IMR-90 (cell line): ENCODE data around the gene PTPN4. TPM values are rescaled to one million over a fixed set of nuclear protein-coding genes. Genes with fewer than 3 reads are reported as not detected.
"Not testable (repeated sequence)": the region's sequence is repeated elsewhere in the genome, so short reads cannot be mapped to it uniquely, and the experiment has no call there.

Experiments used
- ATAC-seq: fragments of 200-7000 bp; cut with Tn5 transposase; 2 replicates; pipeline ENCODE4 v1.9.1; 2020; ENCODE audit warnings: low read depth, mild to moderate bottlenecking, moderate library complexity
- BruUV-seq: library from RNA; stranded (reverse); fragments of 400-500 nt; replicated peaks from 2 replicates; lab custom pipeline; 2021; lab: Mats Ljungman, UMichigan
- CTCF ChIA-PET: fragments of 300-600 bp; formaldehyde crosslinking; extraction: SDS; loops from one replicate; lab custom pipeline; 2021; ENCODE audit warnings: antibody characterized with exemption; lab: Yijun Ruan, JAX
- POLR2A ChIA-PET: fragments of 300-600 bp; sonication (Branson Sonifier 250); formaldehyde crosslinking; loops from one replicate; lab custom pipeline; 2022; ENCODE audit warnings: antibody characterized with exemption; ENCODE audit not compliant: unreplicated experiment; lab: Charles Lee
- DNase-seq: peaks from one replicate; pipeline ENCODE4 v3.0.0; 2013
- H2AFZ ChIP-seq: replicated peaks from 2 replicates; pipeline ENCODE3; 2013; ENCODE audit warnings: low read length, mild to moderate bottlenecking; ENCODE audit not compliant: poor library complexity
- H2AK5ac ChIP-seq: 2 replicates; pipeline ENCODE4 v1.6.1; 2013; ENCODE audit warnings: low read depth, low read length, inconsistent platforms
- H2AK9ac ChIP-seq: replicated peaks from 2 replicates; pipeline ENCODE3; 2013; ENCODE audit warnings: mild to moderate bottlenecking, low read depth, low read length, moderate library complexity; ENCODE audit not compliant: poor library complexity
- H2BK120ac ChIP-seq: 2 replicates; pipeline ENCODE4 v1.6.1; 2013; ENCODE audit warnings: low read depth, low read length, inconsistent platforms
- H2BK15ac ChIP-seq: 3 replicates; pipeline ENCODE4 v1.6.1; 2013; ENCODE audit warnings: low read depth, low read length, inconsistent platforms
- H2BK20ac ChIP-seq: 2 replicates; pipeline ENCODE4 v1.6.1; 2013; ENCODE audit warnings: low read depth, mild to moderate bottlenecking, inconsistent platforms, low read length, moderate library complexity
- H2BK5ac ChIP-seq: 2 replicates; pipeline ENCODE4 v1.6.1; 2013; ENCODE audit warnings: mild to moderate bottlenecking, low read depth, low read length, inconsistent platforms; ENCODE audit not compliant: poor library complexity, severe bottlenecking
- H3K14ac ChIP-seq: replicated peaks from 2 replicates; pipeline ENCODE4 v1.6.1; 2013; ENCODE audit warnings: low read depth, low read length, inconsistent platforms
- H3K18ac ChIP-seq: 2 replicates; pipeline ENCODE4 v1.6.1; 2013; ENCODE audit warnings: low read depth, low read length, control low read depth
- H3K23ac ChIP-seq: 2 replicates; pipeline ENCODE4 v1.6.1; 2013; ENCODE audit warnings: low read depth, low read length, inconsistent platforms
- H3K27ac ChIP-seq: 2 replicates; pipeline ENCODE4 v1.5.1; 2013; ENCODE audit warnings: mild to moderate bottlenecking, control low read depth, low read length; ENCODE audit not compliant: insufficient read depth
- H3K27me3 ChIP-seq: 2 replicates; pipeline ENCODE4 v1.6.1; 2013; ENCODE audit warnings: low read length; ENCODE audit not compliant: control insufficient read depth, insufficient read depth
- H3K36me3 ChIP-seq: 2 replicates; pipeline ENCODE4 v1.6.1; 2013; ENCODE audit warnings: low read length, mixed read lengths; ENCODE audit not compliant: control insufficient read depth, insufficient read depth
- H3K4ac ChIP-seq: 2 replicates; pipeline ENCODE4 v1.6.1; 2013; ENCODE audit warnings: low read depth, low read length, inconsistent platforms
- H3K4me1 ChIP-seq: 2 replicates; pipeline ENCODE4 v1.6.1; 2013; ENCODE audit warnings: low read length, mixed read lengths; ENCODE audit not compliant: control insufficient read depth, insufficient read depth
- H3K4me2 ChIP-seq: 2 replicates; pipeline ENCODE4 v1.6.1; 2013; ENCODE audit warnings: low read depth, mild to moderate bottlenecking, control low read depth, low read length, moderate library complexity
- H3K4me3 ChIP-seq: 2 replicates; pipeline ENCODE4 v1.5.1; 2013; ENCODE audit warnings: low read depth, mild to moderate bottlenecking, control low read depth, low read length, moderate library complexity; ENCODE audit not compliant: insufficient read depth
- H3K56ac ChIP-seq: 2 replicates; pipeline ENCODE4 v1.6.1; 2013; ENCODE audit warnings: low read length, inconsistent platforms; ENCODE audit not compliant: insufficient read depth; ENCODE audit errors: extremely low read depth
- H3K79me1 ChIP-seq, 2 experiments: 2 replicates each; pipeline ENCODE4 v1.6.1; 2013; ENCODE audit warnings: low read length in 2 of 2, inconsistent platforms in 1 of 2, low read depth in 1 of 2
- H3K9ac ChIP-seq: 2 replicates; pipeline ENCODE4 v1.6.1; 2013; ENCODE audit warnings: low read depth, low read length, control low read depth
- H3K9me1 ChIP-seq: 2 replicates; pipeline ENCODE4 v1.6.1; 2013; ENCODE audit warnings: low read length, inconsistent platforms; ENCODE audit not compliant: insufficient read depth
- H3K9me3 ChIP-seq: 2 replicates; pipeline ENCODE4 v1.6.1; 2013; ENCODE audit warnings: low read length; ENCODE audit not compliant: control insufficient read depth, insufficient read depth
- H4K20me1 ChIP-seq: 2 replicates; pipeline ENCODE4 v1.6.1; 2013; ENCODE audit warnings: low read length, inconsistent platforms; ENCODE audit not compliant: insufficient read depth
- H4K5ac ChIP-seq: 2 replicates; pipeline ENCODE4 v1.6.1; 2013; ENCODE audit warnings: mild to moderate bottlenecking, low read depth, low read length, control low read depth
- H4K8ac ChIP-seq, 2 experiments: 2 replicates each; pipeline ENCODE4 v1.6.1; 2013; ENCODE audit warnings: low read depth in 2 of 2, low read length in 2 of 2, control low read depth in 1 of 2, inconsistent platforms in 1 of 2
- H4K91ac ChIP-seq: 2 replicates; pipeline ENCODE4 v1.6.1; 2013; ENCODE audit warnings: low read depth, low read length, inconsistent platforms; ENCODE audit not compliant: insufficient read depth
- WGBS, 2 experiments: methylation state at CpG; one replicate each; pipeline versions ENCODE4 v1.1.5 to v1.1.7; 2013; ENCODE audit warnings: missing lambda C conversion rate in 2 of 2; ENCODE audit not compliant: insufficient read length in 1 of 2; ENCODE audit errors: extremely low coverage in 2 of 2; 5-methylcytosine and 5-hydroxymethylcytosine counted together
- dilution Hi-C: fragments of 300-500 bp; cut with HindIII; formaldehyde crosslinking; loops from one replicate; pipeline ENCODE4 v1.14.3; 2018; ENCODE audit warnings: low sequenced_read_pairs; ENCODE audit not compliant: unreplicated experiment
- in situ Hi-C: fragments of 300-500 bp; cut with MboI; formaldehyde crosslinking; loops from 3 replicates; pipeline ENCODE4 v1.14.3; 2019; ENCODE audit warnings: low sequenced_read_pairs, inconsistent platforms, mixed read lengths
- intact Hi-C: fragments of 100-400 bp; cut with micrococcal nuclease; formaldehyde crosslinking; loops from 2 replicates; pipeline ENCODE4 v1.10.0; 2022
- polyA plus RNA-seq, 3 experiments: library from polyadenylated mRNA; depleted of rRNA; stranded (reverse); fragments of >200 nt; gene quantifications; 2 replicates each; pipeline ENCODE4 v1.2.3, GENCODE V29; 2012; ENCODE audit warnings: low replicate concordance in 1 of 3
- total RNA-seq: library from RNA; depleted of rRNA; stranded (reverse); fragments of >200 nt; gene quantifications from 2 replicates; pipeline ENCODE4 v1.2.3, GENCODE V29; 2012

Gene PTPN4
- total and polyA plus RNA-seq, 2 of the 4 experiments (the other 2 are of a cell fraction) = 2.9 to 19.2 TPM

GRCh38 chr2:119996896-119997891 lies 237.5 kb downstream of the PTPN4 start:
- H3K9me1 ChIP-seq, DNase-seq, H3K4ac ChIP-seq, H3K36me3 ChIP-seq, H3K18ac ChIP-seq, H2AK9ac ChIP-seq, H2BK5ac ChIP-seq, in situ Hi-C loops, H2BK20ac ChIP-seq, H2BK15ac ChIP-seq, H3K14ac ChIP-seq, H4K5ac ChIP-seq, H3K23ac ChIP-seq, H3K79me1 ChIP-seq, H4K8ac ChIP-seq, H3K4me2 ChIP-seq, CTCF ChIA-PET, H3K27me3 ChIP-seq, H2AK5ac ChIP-seq, H4K20me1 ChIP-seq, H4K91ac ChIP-seq, H3K9ac ChIP-seq, intact Hi-C loops, POLR2A ChIA-PET, H3K4me3 ChIP-seq, H3K4me1 ChIP-seq, H3K27ac ChIP-seq, H3K9me3 ChIP-seq, H2BK120ac ChIP-seq, BruUV-seq, ATAC-seq, H2AFZ ChIP-seq, H3K56ac ChIP-seq, dilution Hi-C loops: not testable (repeated sequence)
- 81% methylated on average over 21 of the region's 55 CpGs; no CpG with 5 or more reads in 1 of the 2 experiments for WGBS, 2 experiments
